Thyroid gland (tissue), 4 donors: ENCODE data around the gene RDH12.

ENCODE experiments used
- POLR2A ChIP-seq, 2 donors: fragments of 450-650 bp; IDR thresholded peaks; one replicate each; pipeline ENCODE4 v1.6.1; 2017; ENCODE audit warnings: antibody characterized with exemption in 2 of 2, mild to moderate bottlenecking in 2 of 2, moderate library complexity in 1 of 2
- TF ChIP-seq, protein P1 (sequence below), 6 experiments: fragments of 200-600 bp in 3 of 6; fragments of 450-650 bp in 3 of 6; sonication (generic) in 3 of 6; IDR thresholded peaks; one replicate each; pipeline ENCODE4 v1.5.1; 2016 to 2019; ENCODE audit warnings: antibody characterized with exemption in 6 of 6, mild to moderate bottlenecking in 2 of 6, inconsistent platforms in 1 of 6, moderate library complexity in 1 of 6

DNA sequence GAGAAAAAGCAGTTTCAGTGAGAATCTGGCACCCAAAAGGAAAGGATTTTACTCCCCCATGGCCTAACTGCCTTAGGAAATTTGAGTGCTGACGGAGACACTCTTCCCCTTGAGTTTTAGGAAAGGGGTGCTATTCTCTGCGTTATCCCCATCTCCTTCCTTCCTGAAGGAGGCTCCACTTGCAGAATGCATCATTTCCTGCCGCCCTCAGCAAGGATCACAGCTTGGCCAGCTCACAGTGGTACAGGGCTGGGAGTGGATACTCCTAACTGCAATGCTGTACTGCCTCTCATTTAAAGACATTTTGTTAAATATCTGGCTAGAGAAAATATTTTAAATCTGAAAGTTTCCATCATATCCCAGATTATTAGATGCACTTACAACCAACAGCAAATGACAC lies 33.0 kb downstream of the RDH12 start:
- TF ChIP-seq, protein P1, sequence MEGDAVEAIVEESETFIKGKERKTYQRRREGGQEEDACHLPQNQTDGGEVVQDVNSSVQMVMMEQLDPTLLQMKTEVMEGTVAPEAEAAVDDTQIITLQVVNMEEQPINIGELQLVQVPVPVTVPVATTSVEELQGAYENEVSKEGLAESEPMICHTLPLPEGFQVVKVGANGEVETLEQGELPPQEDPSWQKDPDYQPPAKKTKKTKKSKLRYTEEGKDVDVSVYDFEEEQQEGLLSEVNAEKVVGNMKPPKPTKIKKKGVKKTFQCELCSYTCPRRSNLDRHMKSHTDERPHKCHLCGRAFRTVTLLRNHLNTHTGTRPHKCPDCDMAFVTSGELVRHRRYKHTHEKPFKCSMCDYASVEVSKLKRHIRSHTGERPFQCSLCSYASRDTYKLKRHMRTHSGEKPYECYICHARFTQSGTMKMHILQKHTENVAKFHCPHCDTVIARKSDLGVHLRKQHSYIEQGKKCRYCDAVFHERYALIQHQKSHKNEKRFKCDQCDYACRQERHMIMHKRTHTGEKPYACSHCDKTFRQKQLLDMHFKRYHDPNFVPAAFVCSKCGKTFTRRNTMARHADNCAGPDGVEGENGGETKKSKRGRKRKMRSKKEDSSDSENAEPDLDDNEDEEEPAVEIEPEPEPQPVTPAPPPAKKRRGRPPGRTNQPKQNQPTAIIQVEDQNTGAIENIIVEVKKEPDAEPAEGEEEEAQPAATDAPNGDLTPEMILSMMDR (IDR thresholded peaks at IDR 0.05) = no peak
- TF ChIP-seq POLR2A (IDR thresholded peaks at IDR 0.05) = no peak
